ENCODE results near the gene GPR42. TPM values are rescaled to one million over a fixed set of nuclear protein-coding genes. Genes with fewer than 3 reads are reported as not detected.
"Not testable (repeated sequence)": the region's sequence is repeated elsewhere in the genome, so short reads cannot be mapped to it uniquely, and the experiment has no call there.

Gene GPR42
- total and polyA plus RNA-seq, 9 donors = not detected

- 86 to 94% (median 86%) methylated on average over 12 of the region's 12 CpGs for WGBS, 3 donors
- H3K27ac ChIP-seq = no peak overlapping the region
- no peaks in the 10 kb centered on the region for H3K36me3 ChIP-seq
- H3K4me3 ChIP-seq = no peak overlapping the region
- TF ChIP-seq POLR2A (IDR thresholded peaks at IDR 0.05) (no peak), CTCF (IDR thresholded peaks at IDR 0.05) (no peak), EP300 (IDR thresholded peaks at IDR 0.05) (no peak)
- no peaks in the 10 kb centered on the region for H3K27me3 ChIP-seq
- no peaks in the 10 kb centered on the region for H3K4me1 ChIP-seq (ENCODE audit: insufficient read depth)
- intact Hi-C loops (cut with DNase I) = no loop called here
- DNase-seq = no peak
- H3K9me3 ChIP-seq = no peaks in the 10 kb centered on the region
These were observed 4.8 kb downstream of the GPR42 start for GRCh38 chr19:35375505-35376307.

GRCh38 chr19:35377656-35378055, 6.8 kb downstream of the GPR42 start:
- 61 to 81% (median 69%) methylated on average over 1 of the region's 1 CpG for WGBS, 3 donors
- Histone ChIP-seq H3K36me3 (no peaks in the 10 kb centered on the region), H3K27ac (no peak overlapping the region), H3K4me1 (ENCODE audit: insufficient read depth) (no peaks in the 10 kb centered on the region), H3K9me3 (no peaks in the 10 kb centered on the region), H3K4me3 (no peak overlapping the region), H3K27me3 (no peaks in the 10 kb centered on the region)
- DNase-seq = no peak
- TF ChIP-seq CTCF (IDR thresholded peaks at IDR 0.05) (no peak), POLR2A (IDR thresholded peaks at IDR 0.05) (no peak), EP300 (IDR thresholded peaks at IDR 0.05) (no peak)
- intact Hi-C loops (cut with DNase I) = no loop called here

- DNase-seq = no peak
- no peak for TF ChIP-seq EP300 (IDR thresholded peaks at IDR 0.05)
- no peaks in the 10 kb centered on the region for H3K36me3 ChIP-seq
- H3K4me1 ChIP-seq (ENCODE audit: insufficient read depth) = no peaks in the 10 kb centered on the region
- H3K9me3 ChIP-seq = no peaks in the 10 kb centered on the region
- H3K27ac ChIP-seq = no peak overlapping the region
- no peaks in the 10 kb centered on the region for H3K27me3 ChIP-seq
- no peak overlapping the region for H3K4me3 ChIP-seq
- intact Hi-C loops (cut with DNase I) = no loop called here
- 90 to 99% (median 90%) methylated on average over 3 of the region's 3 CpGs for WGBS, 3 donors
These were observed 7.5 kb downstream of the GPR42 start for GRCh38 chr19:35378356-35378755.

- DNase-seq; intact Hi-C loops (cut with DNase I); H3K27ac ChIP-seq; H3K4me3 ChIP-seq; H3K4me1 ChIP-seq (ENCODE audit: insufficient read depth); H3K27me3 ChIP-seq; H3K9me3 ChIP-seq; H3K36me3 ChIP-seq: not testable (repeated sequence)
- 84 to 95% (median 91%) methylated on average over 5 of the region's 5 CpGs for WGBS, 3 donors
These were observed 8.7 kb downstream of the GPR42 start for GRCh38 chr19:35379545-35379944.

- H3K27me3 ChIP-seq = no peaks in the 10 kb centered on the region
- 13 to 23% (median 15%) methylated on average over 1 of the region's 1 CpG for WGBS, 3 donors
- H3K9me3 ChIP-seq = no peaks in the 10 kb centered on the region
- H3K4me1 ChIP-seq (ENCODE audit: insufficient read depth) = no peaks in the 10 kb centered on the region
- no peak overlapping the region for H3K4me3 ChIP-seq
- no peak for DNase-seq
- intact Hi-C loops (cut with DNase I) = no loop called here
- no peak overlapping the region for H3K27ac ChIP-seq
- no peaks in the 10 kb centered on the region for H3K36me3 ChIP-seq
- no peak for TF ChIP-seq CTCF (IDR thresholded peaks at IDR 0.05)
- TF ChIP-seq EP300 (IDR thresholded peaks at IDR 0.05) = no peak
- no peak for TF ChIP-seq POLR2A (IDR thresholded peaks at IDR 0.05)
These were observed 9.1 kb downstream of the GPR42 start for GRCh38 chr19:35379992-35380391.

Data from ovary (tissue), 9 donors.